HG02610 (cell line): ENCODE data around the gene TIMM22.
"Not testable (repeated sequence)": the region's sequence is repeated elsewhere in the genome, so short reads cannot be mapped to it uniquely, and the experiment has no call there.

ENCODE experiments used
- ATAC-seq: cut with Tn5 transposase; IDR thresholded peaks from one replicate; pipeline ENCODE4 v1.9.1; 2021; ENCODE audit warnings: mild to moderate bottlenecking, moderate library complexity; ENCODE audit not compliant: unreplicated experiment

The TIMM22 gene

GRCh38 chr17:996554-997344, at the start of gene TIMM22:
TIMM22 (plus strand) TSS chr17:997129; CDS start chr17:997143, 14 bp downstream.
- peak; percentile 85 for ATAC-seq

- no peak for ATAC-seq
These were observed 48.6 kb upstream of the TIMM22 start for GRCh38 chr17:948284-948852.

GRCh38 chr17:949623-950303, 47.2 kb upstream of the TIMM22 start:
- no peak for ATAC-seq

- ATAC-seq = no peak
These were observed 45.4 kb upstream of the TIMM22 start for GRCh38 chr17:951325-952132.

GRCh38 chr17:952592-952991, 44.3 kb upstream of the TIMM22 start:
- not testable (repeated sequence) for ATAC-seq

GRCh38 chr17:953767-954166, 43.2 kb upstream of the TIMM22 start:
- no peak for ATAC-seq

GRCh38 chr17:954431-955164, 42.3 kb upstream of the TIMM22 start:
- ATAC-seq = no peak

- no peak for ATAC-seq
These were observed 40.0 kb upstream of the TIMM22 start for GRCh38 chr17:956905-957304.

GRCh38 chr17:957856-958421, 39.0 kb upstream of the TIMM22 start:
- ATAC-seq = no peak

- no peak for ATAC-seq
These were observed 38.0 kb upstream of the TIMM22 start for GRCh38 chr17:958712-959451.

- no peak for ATAC-seq
These were observed 34.8 kb upstream of the TIMM22 start for GRCh38 chr17:962166-962565.

GRCh38 chr17:962670-963069, 34.3 kb upstream of the TIMM22 start:
- no peak for ATAC-seq

GRCh38 chr17:964876-965275, 32.1 kb upstream of the TIMM22 start:
- no peak for ATAC-seq

GRCh38 chr17:965311-965989, 31.5 kb upstream of the TIMM22 start:
- ATAC-seq = no peak

GRCh38 chr17:967122-967521, 29.8 kb upstream of the TIMM22 start:
- ATAC-seq = no peak

GRCh38 chr17:968812-969730, 27.9 kb upstream of the TIMM22 start:
- ATAC-seq = no peak

- ATAC-seq = no peak
These were observed 27.0 kb upstream of the TIMM22 start for GRCh38 chr17:969811-970355.

GRCh38 chr17:970364-970763, 26.6 kb upstream of the TIMM22 start:
- ATAC-seq = no peak
